Activated CD4-positive, alpha-beta T cell treated with anti-CD3 and anti-CD28 coated beads for 24 hours (primary cell): ENCODE data around the gene LRP10.
"Not testable (repeated sequence)": the region's sequence is repeated elsewhere in the genome, so short reads cannot be mapped to it uniquely, and the experiment has no call there.

Experiments
- DNase-seq, 2 donors: peaks; one replicate each; pipeline ENCODE4 v3.0.0-alpha.2; 2020; ENCODE audit warnings: low read depth in 2 of 2

LRP10 gene

GRCh38 chr14:22843123-22843925 is 28.2 kb upstream of the LRP10 start:
- DNase-seq: no peak

DNA sequence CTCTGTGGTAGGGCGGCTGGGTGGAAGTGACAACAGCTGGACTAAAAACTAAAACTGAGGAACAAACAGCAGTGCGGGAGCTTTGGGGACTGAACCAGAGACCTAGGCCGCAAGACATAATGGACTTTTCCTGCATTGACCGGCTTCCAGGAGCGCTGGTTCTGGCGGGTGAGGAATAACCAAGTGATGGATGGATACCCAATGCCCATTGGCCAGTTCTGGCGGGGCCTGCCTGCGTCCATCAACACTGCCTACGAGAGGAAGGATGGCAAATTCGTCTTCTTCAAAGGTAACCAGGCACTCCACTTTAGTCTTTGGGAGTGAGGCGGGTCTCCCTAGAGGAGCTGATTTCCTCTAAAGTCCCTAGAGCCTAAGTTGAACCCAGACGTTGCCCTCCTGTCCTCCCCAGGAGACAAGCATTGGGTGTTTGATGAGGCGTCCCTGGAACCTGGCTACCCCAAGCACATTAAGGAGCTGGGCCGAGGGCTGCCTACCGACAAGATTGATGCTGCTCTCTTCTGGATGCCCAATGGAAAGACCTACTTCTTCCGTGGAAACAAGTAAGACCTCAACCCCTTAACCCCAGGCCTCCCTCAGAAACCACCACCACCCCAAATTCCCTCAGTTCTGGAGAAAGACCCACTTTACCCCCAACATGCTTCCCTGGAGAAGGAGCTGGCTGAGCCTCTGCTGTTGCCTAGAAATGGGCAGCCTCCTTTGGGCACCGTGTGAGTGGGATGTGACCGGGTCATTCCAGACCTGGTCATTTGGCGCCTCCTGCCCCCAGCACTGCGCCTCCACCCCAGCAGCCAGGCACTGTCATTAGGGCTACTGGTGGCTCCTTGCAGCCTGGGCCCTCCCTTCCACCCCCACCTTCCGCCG is 27.1 kb upstream of the LRP10 start:
- no peak for DNase-seq

DNA sequence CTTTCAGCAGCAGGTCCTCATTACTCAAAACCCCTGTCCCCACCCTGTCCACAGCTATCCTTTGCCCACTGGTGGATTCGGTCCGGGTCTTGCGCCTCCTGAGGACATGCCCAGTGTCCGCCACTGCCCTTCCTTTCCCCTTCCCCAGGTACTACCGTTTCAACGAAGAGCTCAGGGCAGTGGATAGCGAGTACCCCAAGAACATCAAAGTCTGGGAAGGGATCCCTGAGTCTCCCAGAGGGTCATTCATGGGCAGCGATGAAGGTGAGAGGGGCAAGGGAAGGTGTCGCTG is 26.5 kb upstream of the LRP10 start:
- DNase-seq: no peak

- DNase-seq: no peak
These were observed 25.5 kb upstream of the LRP10 start for GRCh38 chr14:22845821-22846625.

GRCh38 chr14:22846811-22847307 is 24.7 kb upstream of the LRP10 start:
- DNase-seq: no peak

- no peak for DNase-seq
These were observed 23.7 kb upstream of the LRP10 start for GRCh38 chr14:22847661-22848341.

GRCh38 chr14:22848351-22849164 is 23.0 kb upstream of the LRP10 start:
- DNase-seq: no peak

GRCh38 chr14:22849212-22849819 is 22.2 kb upstream of the LRP10 start:
- no peak for DNase-seq

DNA sequence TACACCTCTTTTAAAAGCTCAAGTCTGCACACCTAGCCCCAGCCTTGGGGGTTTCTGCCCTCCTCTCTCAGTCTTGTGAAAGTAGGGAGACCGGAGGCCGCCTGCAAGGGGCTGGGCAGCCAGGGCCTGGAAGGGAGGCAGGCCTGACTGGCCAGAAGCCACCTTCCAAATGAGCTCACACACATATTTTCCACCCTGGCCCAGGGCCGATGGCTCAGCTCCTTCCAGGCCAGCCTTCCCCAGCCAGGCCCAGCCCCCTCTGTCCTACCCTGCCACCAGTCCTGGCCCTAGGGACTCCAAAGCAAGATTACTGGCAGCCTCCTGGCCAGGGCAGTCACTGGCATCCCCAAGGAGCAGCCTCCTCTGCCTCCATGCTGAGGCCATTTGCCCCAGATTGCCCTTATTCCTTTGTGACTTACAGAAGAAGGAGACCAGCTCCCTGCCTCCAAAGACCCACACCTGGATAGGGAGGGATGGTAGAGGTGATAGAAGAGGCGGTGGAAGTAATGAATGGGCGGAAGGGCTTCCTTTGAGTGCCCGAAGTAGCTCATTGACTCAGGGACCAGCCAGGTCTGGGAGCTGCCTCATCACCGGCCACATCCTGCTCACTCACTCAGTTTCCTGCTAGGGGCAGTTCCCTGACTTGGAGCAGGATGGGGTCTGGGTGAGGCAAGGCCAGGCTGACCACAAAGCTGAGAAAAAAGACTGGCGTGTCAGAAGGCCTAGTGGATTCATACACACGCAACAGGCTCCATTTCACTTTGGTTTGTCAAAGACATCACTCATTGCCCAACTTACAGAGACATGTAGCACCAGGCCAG is 20.4 kb upstream of the LRP10 start:
- no peak for DNase-seq

DNA sequence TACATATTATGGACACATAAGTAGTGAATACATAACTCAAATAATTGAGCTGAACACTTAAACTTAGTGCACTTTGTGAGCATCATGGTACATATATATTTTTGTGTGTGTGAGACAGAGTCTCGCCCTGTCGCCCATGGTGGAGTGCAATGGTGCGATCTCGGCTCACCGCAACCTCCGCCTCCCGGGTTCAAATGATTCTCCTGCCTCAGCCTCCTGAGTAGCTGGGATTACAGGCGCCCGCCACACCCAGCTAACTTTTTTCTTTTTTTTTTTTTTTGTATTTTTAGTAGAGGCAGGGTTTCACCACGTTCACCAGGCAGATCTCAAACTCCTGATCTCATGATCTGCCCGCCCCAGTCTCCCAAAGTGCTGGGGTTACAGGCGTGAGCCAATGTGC is 19.4 kb upstream of the LRP10 start:
- DNase-seq: not testable (repeated sequence)

DNA sequence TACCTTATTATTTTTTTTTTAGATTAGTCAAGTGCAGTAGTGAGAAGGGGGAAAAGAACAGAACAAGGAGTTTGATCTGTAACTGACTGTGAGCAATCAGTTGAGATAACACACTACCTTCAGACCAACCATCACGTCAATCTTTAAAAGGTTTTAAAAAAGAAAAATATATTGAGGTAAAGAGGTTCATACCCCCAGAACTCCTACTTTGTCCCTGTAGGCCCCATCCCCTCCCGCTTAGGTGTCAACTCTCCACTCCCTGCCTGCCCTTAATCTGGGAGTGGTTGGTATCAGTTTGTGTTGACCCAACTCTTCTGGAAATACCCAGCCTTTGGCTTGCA is 19.0 kb upstream of the LRP10 start:
- DNase-seq: no peak

DNA sequence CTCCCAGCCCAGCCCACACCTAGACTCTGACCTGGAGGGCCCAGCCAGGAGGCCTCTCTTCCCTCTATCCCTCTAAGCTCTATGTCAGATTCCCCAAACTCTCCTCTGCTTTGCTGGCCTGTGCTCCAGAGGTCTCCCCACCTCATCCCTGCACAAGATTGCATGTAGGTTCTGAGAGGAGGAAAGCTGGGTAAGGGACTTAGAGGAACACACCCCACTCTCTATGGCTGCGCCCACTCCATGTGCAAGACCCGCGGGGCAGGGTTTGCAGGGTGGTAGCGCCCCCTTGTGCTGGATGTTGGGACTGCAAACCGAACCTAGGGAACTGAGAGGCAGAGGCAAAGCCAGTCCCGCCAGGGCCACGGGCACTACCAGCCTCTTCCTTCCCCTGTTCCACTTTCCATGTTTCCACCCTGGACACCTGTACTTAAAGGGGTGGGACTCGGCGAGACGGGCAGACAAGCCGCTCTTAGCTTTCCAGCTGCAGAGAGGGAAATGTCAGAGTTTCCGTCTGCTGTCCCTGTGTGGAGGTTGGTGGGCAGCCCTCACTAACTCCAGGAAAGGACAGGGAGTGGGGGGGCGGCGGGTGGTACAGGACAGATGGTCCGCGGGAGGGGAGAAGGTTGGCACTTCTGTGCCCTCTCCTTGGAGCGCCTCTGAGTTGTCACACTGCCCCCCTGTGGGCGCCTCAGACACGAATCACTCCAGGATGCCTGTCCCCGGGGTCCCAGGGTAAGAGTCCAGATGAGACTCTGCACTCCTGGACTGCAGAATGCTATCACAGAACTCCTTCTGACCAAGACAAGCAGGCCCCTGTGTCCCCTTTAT is 18.4 kb upstream of the LRP10 start:
- peak; percentile 93 to 97 for DNase-seq

DNA sequence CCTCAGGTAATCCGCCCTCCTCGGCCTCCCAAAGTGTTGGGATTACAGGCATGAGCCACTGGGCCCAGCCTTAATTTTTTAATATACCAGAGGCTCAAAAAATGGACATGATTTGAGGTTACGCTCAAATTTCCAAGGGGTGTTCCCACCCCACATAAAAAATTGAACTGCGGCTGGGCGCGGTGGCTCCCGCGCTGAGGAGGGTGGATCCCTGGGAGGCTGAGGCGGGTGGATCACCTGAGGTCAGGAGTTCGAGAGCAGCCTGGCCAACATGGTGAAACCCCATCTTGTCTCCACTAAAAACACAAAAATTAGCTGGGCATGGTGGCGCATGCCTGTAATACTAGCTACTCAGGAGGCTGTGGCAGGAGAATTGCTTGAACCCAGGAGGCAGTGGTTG is 17.2 kb upstream of the LRP10 start:
- DNase-seq: not testable (repeated sequence)

DNA sequence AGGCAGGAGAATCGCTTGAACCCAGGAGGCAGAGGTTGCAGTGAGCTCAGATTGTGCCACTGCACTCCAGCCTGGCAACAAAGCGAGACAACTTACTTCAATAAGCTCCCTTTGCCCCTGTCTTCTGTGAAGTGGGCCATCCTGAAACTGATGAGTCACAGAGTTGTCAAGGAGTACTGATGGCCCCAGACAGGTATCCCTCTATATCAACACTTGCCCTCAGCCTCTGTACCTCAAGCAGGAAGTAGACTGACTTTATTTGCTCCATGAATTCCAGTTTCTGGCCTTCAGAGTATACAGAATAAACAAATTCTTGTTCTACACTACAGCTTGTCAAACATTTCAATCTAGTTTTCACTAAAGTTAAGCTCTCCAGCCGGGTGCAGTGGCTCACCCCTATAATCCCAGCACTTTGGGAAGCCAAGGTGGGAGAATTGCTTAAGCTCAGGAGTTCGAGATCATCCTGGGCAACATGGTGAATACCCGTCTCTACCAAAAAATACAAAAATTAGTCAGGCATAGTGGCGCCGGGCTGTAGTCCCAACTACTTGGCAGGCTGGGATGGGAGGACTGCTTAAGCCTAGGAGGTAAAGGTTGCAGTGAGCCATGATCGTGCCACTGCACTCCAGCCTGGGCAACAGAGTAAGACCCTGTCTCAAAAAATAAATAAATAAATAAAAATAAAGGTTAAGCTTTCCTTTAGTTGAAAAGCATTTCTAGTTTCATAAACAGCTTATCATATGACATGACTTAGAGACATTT is 16.4 kb upstream of the LRP10 start:
- DNase-seq: no peak

DNA sequence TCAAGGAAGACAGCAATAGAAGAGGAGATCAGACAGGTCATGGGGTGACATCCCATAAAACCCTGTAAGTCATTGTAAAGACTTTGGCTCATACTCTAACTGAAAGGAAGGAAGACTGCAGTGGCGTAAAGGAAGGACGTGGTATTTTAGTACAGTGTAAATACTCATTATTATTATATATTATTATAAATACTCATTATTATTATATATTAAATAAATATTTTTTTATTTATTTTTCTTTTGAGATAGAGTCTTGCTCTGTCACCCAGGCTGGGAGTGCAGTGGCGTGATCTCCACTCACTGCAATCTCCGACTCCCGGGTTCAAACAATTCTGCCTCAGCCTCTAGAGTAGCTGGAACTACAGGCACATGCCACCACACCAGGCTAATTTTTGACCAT is 15.1 kb upstream of the LRP10 start:
- DNase-seq: no peak

GRCh38 chr14:22860377-22860776 is 11.2 kb upstream of the LRP10 start:
- not testable (repeated sequence) for DNase-seq

DNA sequence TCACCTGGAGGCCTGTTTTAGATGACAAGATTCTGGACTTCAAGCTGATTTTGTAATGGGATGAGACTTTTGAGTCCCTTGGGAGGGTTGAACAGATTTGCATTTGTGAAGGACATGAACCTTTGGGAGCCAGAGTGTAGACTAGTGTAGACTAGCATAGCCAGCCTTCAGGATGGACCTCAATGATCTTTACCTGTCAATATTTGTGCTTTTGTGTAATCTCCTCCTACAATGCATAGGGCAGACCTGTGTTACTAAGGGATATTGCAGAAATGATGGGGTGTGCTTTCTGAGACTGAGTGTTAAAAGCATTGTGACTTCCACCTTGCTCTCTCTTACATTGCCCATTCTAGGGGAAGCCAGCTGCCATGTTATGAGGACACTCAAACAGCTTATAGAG is 9.9 kb upstream of the LRP10 start:
- no peak for DNase-seq

DNA sequence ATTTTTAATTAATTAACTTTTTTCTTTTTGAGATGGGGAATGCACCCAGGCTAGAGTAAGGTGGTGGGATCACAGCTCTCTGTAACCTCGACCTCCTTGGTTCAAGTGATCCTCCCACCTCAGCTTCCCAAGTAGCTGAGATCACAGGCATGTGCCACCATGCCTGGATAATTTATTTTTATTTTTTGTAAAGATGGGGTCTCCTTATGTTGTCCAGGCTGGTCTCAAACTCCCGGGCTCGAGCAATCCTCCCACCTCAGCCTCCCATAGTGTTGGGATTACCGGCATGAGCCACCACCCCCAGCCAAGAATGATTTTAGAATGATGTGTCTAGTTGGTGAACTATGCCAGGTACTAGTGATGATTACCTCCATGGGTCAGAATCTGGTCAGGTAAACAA is 6.6 kb upstream of the LRP10 start:
- DNase-seq: no peak
